Hematopoietic multipotent progenitor cell treated with erythropoietin and hydrocortisone succinate and interleukin-3 and kit ligand, for 17 days (in vitro differentiated cells): ENCODE data around the gene C16orf96.

Source experiments
- DNase-seq: peaks from one replicate; pipeline ENCODE4 v3.0.0-alpha.2; 2015; ENCODE audit warnings: low spot score

The C16orf96 gene

DNA sequence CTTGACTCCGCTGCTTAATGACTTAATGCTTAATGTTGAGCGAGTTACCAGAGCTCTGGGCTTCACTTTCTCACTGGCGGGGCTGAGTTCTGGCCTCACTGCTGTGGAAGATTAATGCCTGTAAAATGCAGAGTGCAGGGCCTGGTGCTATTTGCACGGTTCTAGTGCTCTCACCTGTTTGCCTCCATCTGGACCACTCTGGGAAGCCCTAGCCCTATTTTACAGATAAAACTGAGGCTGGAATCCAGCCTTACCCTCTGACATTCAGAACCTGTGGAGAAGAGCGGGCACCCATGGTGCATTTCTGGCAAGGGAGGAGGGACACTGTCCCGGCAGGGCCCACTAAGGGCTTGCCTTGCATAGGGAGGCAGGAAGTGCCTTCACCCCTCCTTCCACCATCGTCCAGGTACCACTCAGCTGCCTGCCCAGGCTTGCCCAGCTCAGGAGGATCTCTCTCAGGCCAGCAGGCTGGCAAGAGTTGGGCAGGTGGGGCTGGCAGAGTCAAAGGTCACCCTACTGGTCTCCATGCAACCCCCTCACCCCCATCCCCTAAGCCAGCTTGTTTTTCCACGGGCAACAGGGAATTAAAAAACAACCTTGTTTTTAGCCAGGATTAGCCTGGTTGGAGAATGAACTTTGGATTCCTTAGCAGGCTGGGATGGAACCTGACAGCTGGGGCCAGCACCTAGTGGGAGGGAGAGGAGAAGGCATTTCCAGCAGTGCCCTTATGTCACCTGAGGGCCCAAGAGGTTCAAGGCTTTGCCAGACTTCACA lies 62.7 kb downstream of the C16orf96 start:
- DNase-seq = no peak

DNA sequence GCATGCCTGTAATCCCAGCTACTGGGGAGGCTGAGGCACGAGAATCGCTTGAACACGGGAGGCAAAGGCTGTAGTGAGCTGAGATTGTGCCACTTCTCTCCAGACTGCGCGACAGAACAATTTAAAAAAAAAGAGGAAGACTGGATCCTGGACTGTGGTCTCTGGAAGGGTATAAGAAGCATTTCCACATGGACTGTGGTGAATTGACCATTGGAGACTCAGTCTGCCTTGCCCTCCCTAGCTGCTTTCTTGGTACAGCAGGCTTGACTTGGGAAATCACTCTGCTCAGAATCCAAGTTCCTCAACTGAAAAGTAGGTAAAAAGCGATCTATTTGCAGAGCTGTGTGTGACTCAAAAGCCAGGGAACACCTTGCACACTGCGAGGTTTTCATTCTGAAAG lies 67.5 kb downstream of the C16orf96 start:
- DNase-seq = no peak

DNA sequence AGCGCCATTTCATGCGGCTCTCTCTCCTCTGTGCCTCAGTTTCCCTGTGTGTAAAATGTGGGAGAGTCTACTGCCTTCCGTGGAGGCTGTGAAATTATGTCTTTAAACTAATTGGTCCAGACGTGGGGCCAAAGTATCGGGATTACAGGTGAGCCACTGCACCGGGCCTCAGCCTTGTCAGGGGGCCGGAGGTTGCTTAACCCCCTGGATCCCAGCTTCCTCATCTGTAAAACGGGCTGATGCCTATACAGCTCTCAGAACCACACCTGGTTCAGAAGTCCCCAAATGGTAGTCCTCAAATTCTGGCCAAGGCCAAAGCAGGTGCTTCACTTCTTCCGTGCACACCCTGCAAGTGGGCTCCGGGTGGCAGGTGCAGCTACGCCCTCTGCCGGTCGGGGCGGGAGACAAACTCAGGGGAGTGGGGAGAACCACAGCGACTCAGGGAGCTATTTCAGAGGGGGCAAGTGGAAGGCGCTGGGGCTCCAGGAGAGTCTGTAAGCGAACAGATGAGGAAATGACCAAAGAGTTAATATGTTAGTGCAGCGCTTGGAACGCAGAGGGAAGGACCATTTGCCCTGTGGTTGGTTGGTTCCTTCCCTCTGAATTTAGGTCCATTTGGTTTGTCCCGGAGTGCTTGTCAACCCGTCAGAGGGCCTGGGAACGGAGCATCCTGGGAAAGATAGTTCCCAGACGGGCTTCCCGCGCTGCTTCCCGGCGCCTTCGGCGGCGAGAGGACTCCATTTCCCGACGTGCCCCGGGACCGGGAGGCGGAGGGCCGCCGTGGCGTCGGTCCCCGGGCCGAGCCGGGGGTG lies 68.1 kb downstream of the C16orf96 start, which contains the start of gene MGRN1:
Gene MGRN1, plus strand, starts transcription at position 812 of the 812 bp plus-strand sequence. CDS start 135 bp downstream, outside the sequence.
- peak; percentile 97 for DNase-seq

DNA sequence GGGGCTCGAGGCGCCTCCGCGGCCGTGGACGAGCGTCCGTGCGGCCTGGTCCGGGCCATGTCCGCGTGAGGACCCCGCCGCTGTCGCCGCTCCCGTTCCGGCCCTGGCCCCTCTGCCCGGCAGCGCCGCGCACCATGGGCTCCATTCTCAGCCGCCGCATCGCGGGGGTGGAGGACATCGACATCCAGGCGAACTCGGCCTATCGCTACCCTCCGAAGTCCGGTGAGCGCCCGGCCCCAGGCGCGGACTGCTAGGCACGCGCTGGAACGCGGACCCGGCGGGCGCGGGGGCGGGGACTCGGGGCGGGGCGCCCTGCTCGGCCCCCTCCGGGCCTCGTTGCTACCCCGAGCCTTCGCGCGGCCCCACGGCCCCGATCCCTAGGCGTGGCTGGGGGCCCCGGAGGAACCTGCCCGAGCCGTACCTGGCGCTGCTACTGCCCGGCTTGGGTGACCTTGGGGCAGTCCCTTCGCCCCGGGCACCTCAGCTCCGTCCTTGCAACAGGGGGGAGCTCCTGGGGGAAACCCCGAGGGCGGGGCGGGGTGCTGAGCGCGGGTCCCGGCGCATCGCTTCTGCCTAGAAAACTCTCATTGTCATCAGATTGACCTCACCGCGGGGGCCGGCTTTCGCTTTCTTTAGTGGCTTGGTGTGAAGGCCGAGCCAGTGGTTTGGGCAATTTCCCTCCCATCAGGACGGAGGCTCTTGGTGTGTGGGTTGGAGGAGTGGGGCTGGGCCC lies 68.9 kb downstream of the C16orf96 start:
- peak; percentile 53 for DNase-seq

DNA sequence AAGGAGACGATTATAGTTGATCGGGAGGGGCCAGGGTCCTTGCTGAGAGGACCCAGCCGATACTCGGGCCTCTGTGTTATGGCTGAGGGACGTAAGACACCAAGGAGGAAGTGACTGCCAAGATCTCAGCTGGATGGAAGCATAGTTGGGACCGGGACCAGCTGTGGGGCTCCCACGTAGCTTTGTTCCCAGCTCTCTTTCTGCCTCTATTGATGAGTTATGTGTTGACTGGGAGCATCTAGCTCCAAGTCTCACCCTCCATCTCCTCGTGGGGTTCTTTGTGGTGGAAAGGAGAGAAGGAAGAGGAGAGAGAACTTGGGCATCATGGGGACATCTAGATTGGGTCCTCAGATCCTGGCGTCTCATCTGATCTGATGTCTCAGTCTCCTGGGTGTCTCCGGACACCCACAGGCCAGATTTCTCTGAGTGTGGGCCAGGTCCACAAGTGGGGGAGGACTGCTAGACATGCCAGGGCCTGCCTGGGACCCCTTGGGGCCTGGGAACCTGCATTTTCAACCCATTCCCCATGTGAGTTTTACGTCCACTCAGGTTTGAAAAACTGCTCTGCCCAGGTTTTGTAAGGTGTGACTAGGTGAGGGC lies 69.5 kb downstream of the C16orf96 start:
- no peak for DNase-seq

DNA sequence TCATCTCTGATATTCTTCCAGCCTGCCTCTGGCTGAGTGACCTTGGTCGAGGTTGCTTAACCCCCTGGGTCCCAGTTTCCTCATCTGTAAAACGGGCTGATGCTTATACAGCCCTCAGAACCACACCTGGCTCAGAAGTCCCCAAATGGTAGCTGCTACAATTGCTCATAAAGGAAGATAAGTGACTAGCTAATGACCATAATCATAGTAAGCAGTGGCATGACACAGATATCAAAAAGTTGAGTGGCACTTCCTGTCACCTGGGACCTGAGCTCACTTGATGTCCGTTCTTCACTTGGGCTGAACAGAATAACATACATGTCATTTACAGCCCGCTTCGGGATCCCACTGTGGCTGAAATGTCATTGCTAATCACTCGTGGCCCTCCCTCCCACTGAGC lies 70.3 kb downstream of the C16orf96 start:
- no peak for DNase-seq

DNA sequence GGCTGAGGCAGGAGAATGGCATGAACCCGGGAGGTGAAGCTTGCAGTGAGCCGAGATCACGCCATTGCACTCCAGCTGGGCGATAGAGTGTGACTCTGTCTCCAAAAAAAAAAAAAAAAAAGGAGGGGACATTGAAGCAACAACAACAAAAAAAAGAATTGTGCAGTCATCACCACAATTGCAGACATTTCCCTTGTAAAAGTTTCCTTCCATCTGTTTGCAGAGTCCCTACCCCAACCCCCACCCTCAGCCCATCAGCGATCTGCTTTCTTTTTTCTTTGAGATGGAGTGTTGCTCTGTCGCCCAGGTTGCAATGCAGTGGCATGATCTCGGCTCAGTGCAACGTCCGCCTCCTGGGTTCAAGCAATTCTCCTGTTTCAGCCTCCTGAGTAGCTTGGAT lies 72.1 kb downstream of the C16orf96 start:
- DNase-seq = no peak

DNA sequence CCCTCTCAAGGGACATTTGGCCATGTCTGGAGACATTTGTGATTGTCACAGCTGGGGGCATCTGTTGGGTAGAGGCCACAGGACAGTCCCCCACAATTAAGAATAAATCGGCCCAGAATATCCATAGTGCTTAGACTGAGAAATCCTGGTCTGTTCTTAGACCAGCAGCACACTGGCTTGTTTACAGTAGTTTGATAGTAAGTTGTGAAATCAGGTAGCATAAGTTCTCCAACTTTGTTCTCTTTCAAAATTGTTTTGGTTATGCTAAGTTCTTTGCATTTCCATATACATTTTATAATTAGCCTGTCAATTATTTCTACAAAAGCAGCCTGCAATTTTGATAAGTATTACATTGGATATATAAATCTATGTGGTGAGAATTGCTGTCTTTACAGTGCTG lies 75.3 kb downstream of the C16orf96 start:
- DNase-seq = no peak

DNA sequence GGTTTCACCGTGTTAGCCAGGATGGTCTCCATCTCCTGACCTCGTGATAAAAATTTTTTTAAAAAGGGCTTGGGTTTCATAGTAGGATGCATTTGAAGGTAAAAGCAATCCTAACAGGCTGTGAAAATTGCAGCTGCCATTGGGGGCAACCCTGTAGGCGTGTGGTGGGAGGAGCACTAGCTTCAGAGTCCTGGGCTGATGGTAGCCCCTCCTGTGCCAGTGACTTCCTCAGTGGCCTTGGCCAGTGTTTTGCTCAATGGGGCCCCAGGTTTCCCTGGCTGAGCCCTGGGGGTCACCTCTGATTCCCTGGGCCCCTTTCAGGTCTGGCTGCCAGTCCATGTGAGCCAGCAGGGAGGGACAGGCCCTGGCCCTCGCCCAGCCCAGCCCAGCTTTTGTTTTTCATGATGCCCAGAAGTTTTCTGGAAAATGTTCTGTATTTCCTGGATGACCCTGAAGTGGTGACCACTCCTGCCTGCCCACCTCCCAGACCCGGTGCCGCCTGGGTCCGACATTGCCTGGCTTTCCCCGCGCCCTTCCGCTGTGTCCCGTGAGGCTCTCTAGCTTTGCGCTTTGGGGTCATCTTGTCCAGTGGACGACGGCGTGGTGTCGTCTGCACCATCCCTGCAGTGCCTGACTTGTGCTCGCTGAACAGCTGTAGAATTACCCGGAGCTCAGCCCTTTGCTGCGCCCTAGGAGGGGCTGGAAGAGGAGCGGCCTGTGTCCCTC lies 77.9 kb downstream of the C16orf96 start:
- DNase-seq = no peak

DNA sequence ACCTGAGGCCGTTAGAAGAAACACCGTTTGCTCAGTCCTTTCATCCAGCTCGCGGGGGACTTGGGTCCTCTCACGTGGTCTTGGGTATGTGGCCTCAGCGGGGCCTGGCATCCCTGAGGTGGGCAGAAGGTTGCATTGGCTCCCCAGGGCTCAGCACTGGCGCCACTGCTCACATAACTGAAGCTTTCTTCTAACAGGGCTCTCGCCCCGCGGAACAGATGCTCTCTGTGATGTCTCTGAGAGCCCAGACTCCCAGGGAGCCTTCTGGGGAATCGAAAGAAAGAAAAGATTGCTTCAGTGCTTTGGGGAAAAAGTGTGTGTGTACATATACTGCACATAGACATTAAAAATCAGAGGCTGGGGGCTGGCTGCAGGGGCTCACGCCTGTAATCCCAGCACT lies 78.6 kb downstream of the C16orf96 start:
- no peak for DNase-seq

DNA sequence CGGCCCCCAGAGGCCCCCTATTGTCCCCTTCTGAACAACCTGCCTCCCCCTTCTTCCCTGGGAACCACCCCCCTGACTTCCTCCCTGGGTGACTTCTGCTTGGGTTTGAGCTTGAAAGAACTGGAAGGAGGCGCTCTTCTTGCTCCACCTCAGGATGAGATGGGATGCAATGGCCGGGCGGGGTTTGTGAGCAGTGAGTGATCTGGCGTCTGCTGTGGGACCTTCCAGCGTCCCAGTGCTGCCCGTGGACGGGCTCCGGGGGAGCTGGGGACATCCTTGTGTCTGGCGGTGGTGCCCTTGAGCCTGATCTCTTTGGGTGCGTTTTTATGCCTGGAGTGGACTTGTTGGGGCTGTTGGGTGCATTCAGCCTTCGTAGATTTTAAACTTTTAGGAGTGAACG lies 80.1 kb downstream of the C16orf96 start:
- DNase-seq = no peak

DNA sequence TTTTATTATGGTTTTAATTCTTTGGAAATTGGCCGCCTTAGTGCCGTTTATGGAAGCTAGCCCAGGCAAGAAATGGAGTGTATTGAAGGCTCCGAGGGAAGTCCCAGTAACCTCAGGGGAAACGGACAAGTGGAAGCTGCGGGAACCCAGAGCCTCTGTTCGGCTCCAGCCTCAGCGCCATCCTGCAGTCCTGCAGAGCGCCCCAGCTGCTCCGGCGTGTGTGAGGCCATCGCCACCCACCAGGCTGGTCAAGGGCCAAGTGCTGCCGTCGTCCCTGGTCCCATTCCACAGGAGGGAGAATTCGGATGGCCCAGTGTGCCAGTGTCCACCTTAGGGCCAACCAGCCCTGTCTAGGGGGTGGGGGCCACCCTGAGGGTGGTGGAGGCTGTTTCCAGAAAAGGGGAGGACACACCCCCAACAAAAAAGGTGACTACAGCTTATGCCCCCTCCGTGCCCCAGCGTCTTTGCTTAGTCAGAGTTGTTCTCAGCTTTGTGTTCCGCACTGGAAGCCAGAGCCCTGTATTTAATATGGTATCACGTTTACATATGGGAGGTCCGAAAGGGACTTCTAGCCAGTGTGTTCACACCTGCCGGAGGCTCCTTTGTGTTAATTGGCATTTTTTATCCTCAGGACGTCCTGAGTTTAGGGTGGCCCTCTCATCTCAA lies 81.5 kb downstream of the C16orf96 start:
- no peak for DNase-seq

DNA sequence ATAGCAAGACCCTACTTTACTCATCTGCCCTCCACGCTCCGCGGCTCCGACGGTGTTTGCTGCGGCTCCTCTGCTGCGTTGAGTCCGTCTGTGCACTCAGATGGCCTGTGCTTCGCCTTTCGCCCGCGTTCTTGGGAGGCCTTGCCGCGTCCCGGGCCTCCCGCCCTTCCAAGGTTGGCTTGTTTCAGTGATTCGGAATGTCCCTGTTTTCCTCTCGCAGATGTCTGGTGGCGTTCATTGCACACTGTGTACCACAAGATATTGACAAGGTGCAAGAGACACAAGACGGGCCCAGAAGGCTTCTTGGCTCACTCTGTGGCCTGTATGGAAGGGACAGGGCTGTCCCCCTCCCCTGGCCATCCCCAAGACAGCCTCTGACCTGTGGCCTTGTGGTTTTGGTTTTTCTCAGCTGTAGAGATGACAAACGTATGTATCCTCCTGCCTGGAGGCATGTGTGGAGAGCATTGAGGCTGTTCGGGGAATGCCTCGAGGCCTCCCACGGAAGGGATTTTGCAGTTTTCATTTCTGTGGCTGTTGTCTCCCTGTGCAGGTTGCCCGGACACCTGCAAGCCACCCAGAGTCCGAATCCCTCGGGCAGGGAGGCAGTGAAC lies 83.9 kb downstream of the C16orf96 start:
- no peak for DNase-seq

DNA sequence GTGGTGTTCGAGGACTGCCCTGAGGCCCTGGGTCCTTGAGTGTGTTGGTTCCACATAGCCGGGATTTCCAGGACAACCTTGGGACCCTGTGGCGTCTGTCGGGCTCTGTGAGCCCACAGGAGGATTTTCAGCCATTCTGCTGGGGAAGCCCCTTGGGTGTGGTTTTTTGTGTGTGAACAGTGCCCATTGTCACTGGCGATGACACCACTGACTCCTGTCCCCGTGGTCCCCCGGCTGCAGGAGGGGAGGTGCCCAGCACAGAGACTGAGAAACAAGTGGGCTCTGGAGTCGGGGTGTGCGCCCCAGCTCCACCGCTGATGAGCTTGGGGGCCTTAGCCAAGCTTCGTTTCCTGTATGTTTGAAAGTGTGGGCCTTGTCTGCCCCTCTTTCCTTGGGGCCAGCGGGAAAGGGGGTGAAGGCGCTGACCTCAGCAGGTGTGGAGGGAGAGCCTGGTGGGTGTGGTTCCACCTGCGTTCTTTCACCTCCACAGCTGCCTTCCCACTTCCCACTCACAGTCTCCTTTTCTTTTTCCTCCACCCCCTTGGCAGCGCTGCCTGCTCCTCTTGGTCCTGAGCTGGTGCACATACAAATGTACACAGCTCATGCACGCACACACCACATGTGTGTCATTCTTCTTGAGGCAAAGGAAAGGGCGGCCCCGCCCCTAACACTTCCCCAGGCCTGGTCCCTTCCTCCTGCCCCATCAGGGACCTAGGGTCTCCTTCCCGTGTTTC lies 84.6 kb downstream of the C16orf96 start:
- no peak for DNase-seq

DNA sequence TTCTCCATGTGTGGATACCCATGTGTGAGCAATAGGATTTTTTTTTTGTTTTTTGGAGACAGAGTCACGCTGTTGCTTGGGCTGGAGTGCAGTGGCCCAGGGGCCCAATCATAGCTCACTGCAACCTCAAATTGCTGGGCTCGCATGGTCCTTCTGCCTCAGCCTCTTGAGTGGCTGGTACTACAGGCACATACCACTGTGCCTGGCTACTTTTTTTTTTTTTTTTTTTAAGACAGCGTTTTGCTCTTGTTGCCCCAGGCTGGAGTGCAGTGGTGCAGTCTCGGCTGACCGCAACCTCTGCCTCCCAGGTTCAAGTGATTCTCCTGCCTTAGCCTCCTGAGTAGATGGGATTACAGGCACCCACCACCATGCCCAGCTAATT lies 85.2 kb downstream of the C16orf96 start:
- DNase-seq = no peak

DNA sequence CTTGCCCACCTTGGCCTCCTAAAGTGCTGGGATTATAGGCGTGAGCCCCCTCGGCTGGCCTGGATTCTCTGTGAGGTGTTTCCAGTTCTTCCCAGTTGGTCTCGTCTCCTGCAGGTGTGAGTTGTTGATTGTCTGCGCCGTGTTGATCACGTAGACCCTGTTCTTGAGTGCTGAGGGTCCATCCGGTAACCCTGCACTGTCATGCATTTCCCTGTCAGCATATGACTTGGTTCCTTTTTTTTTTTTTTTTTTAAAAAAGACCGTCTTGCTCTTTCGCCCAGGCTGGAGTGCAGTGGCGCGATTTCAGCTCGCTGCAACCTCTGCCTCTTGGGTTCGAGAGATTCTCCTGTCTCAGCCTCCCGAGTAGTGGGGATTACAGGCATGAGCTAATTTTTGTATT lies 85.8 kb downstream of the C16orf96 start:
- DNase-seq = no peak

DNA sequence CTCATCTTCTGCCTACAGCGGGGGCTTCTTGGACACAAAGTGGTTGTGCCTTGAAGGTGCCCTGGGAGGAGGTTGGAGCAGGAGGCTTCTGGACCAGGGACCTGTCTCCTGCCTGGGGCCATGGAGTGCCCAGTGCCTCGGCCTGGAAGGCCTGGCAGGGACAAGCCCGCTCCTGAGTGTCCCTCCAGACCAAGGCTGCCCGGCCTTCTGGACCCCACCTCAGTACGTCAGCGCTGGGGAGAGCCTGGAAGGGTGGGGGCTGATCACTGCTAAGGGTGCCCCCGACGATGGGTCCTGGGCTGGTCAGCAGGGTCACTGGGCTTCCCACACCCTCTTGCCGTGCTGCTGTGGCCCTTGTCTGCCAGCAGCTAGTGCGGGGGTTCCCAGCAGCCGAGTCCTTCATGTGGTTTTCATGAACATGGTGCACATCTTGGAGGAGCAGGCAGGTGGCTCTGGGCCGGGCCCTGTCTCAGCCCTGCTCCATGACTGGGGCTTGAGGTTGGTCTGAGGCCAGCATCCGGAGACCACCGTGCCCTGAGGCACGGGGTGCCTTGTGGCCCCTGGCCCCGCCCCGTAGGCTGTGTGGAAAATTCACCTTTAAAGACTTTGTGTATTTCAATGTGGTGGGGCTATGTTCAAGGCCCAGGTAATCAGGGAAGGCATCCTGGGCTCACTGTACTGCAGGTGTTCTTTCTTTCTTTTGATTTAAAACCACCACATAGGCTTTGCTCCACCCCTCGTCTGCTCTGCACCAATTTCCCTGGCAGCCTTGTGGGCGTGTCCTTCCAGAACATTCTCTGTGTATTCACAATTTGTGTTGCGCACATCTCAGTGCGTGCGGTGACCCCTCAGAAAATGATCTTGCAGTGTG lies 90.9 kb downstream of the C16orf96 start:
- DNase-seq = no peak

DNA sequence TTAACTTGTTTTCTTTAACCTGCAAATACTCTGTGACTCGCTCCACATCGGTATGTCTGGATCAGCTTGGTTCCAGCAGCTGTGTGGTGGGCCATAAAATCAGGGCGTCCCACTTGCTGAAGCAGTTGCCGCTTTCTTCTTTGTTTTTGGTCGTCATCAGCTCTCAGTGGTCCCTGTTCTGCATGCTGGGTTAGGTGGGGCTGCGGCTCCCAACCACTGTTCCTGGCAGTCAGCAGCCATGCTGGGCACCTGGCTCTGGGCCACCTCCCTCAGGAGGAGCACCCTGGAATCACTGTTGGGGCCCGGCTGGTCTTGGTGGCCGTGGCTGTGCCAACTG lies 91.5 kb downstream of the C16orf96 start:
- DNase-seq = no peak

DNA sequence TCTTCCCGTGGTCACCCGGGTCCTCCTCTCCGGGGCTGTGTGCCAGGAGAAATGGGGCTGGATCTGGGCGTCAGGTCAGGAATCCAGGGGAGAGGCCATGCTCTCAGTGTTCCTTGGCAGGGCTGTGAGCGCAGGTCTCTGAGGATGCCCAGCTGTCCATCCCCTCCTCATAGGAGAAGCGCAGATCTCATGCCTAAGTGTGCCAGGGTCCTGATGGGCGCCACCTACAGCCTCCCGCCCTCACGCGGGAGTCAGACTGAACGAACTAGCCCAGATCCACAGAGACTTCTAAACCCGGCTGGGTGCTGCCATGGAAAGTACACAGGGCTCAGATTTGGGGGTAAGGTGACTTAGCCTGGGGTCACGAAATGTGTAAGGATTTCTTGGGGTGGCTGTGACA lies 92.8 kb downstream of the C16orf96 start:
- no peak for DNase-seq
